Keratinocyte (primary cell): ENCODE results near the gene ARL6IP5. TPM values are rescaled to one million over a fixed set of nuclear protein-coding genes. Genes with fewer than 3 reads are reported as not detected.

Experiments used
- DNase-seq: peaks from one replicate; pipeline ENCODE4 v3.0.0-alpha.2; 2011; ENCODE audit warnings: low read depth, missing footprints, low spot score
- FAIRE-seq: peaks from 2 replicates; lab custom pipeline; 2011; peaks lifted over from hg19 to GRCh38; lab: Jason Lieb, UNC
- H2AFZ ChIP-seq: 2 replicates; pipeline ENCODE4 v1.6.0; 2012; ENCODE audit warnings: low read length, control low read depth, inconsistent platforms; ENCODE audit not compliant: control insufficient read depth
- H3K27ac ChIP-seq: 2 replicates; pipeline ENCODE4 v1.5.1; 2011; ENCODE audit warnings: low read length; ENCODE audit not compliant: control insufficient read depth, insufficient read depth
- H3K27me3 ChIP-seq: 3 replicates; pipeline ENCODE4 v1.6.0; 2011; ENCODE audit warnings: low read length; ENCODE audit not compliant: control insufficient read depth, insufficient read depth; ENCODE audit errors: extremely low read depth
- H3K36me3 ChIP-seq, 2 experiments: 2 replicates in 1 of 2; 3 replicates in 1 of 2; pipeline ENCODE4 v1.5.1; 2011; ENCODE audit warnings: low read length in 2 of 2, mild to moderate bottlenecking in 1 of 2; ENCODE audit not compliant: control insufficient read depth in 2 of 2, insufficient read depth in 2 of 2; ENCODE audit errors: extremely low read depth in 1 of 2
- H3K4me1 ChIP-seq: 3 replicates; pipeline ENCODE4 v1.5.1; 2011; ENCODE audit warnings: low read length; ENCODE audit not compliant: control insufficient read depth, insufficient read depth; ENCODE audit errors: extremely low read depth
- H3K4me2 ChIP-seq: 3 replicates; pipeline ENCODE4 v1.6.0; 2011; ENCODE audit warnings: low read depth, low read length; ENCODE audit not compliant: control insufficient read depth, insufficient read depth; ENCODE audit errors: extremely low read depth
- H3K4me3 ChIP-seq, 3 experiments: fragments of 200-600 bp in 1 of 3; sonication (generic) in 1 of 3; 2 replicates in 2 of 3; 3 replicates in 1 of 3; pipeline ENCODE4 v1.5.1; 2011 to 2016; ENCODE audit warnings: low read length in 3 of 3, mild to moderate bottlenecking in 3 of 3, control low read depth in 2 of 3, inconsistent platforms in 1 of 3, low read depth in 1 of 3, mixed read lengths in 1 of 3, mixed run types in 1 of 3, moderate library complexity in 1 of 3; ENCODE audit not compliant: control insufficient read depth in 2 of 3, insufficient read depth in 2 of 3; ENCODE audit errors: extremely low read depth in 1 of 3
- H3K79me2 ChIP-seq: 2 replicates; pipeline ENCODE4 v1.6.0; 2012; ENCODE audit warnings: low read length; ENCODE audit not compliant: control insufficient read depth, insufficient read depth
- H3K9ac ChIP-seq: 3 replicates; pipeline ENCODE4 v1.6.0; 2011; ENCODE audit warnings: low read length; ENCODE audit not compliant: control insufficient read depth, insufficient read depth; ENCODE audit errors: extremely low read depth
- H3K9me1 ChIP-seq: 3 replicates; pipeline ENCODE4 v1.6.0; 2011; ENCODE audit warnings: low read length; ENCODE audit not compliant: control insufficient read depth, insufficient read depth; ENCODE audit errors: extremely low read depth
- H3K9me3 ChIP-seq: 2 replicates; pipeline ENCODE4 v1.5.1; 2012; ENCODE audit warnings: low read depth, low read length; ENCODE audit not compliant: control insufficient read depth
- H4K20me1 ChIP-seq: 3 replicates; pipeline ENCODE4 v1.6.0; 2011; ENCODE audit warnings: low read length; ENCODE audit not compliant: control insufficient read depth, insufficient read depth; ENCODE audit errors: extremely low read depth
- EZH2 ChIP-seq: IDR thresholded peaks from one replicate; pipeline ENCODE4 v1.6.1; 2012; ENCODE audit warnings: inconsistent platforms, mild to moderate bottlenecking, low read length, moderate library complexity
- dilution Hi-C: fragments of 300-500 bp; cut with MboI; formaldehyde crosslinking; loops from one replicate; pipeline ENCODE4 v1.7.0; 2020; ENCODE audit warnings: low sequenced_read_pairs; ENCODE audit not compliant: extremely low pct_ligation_motif_present
- polyA plus RNA-seq, 5 experiments: library from polyadenylated mRNA; depleted of rRNA in 3 of 5; stranded (reverse) in 3 of 5; stranded (forward) in 1 of 5; unstranded in 1 of 5; fragments of >200 nt; gene quantifications; 1 replicate in 1 of 5; 2 replicates in 3 of 5; 3 replicates in 1 of 5; pipeline versions ENCODE4 v1.2.1 to v1.2.3, GENCODE V29; 2011 to 2012; ENCODE audit warnings: missing spikeins in 2 of 5, low read depth in 1 of 5, low replicate concordance in 1 of 5
- TF ChIP-seq, protein P1 (sequence below), 3 experiments: IDR thresholded peaks in 1 of 3; conservative IDR thresholded peaks in 1 of 3; optimal IDR thresholded peaks in 1 of 3; 2 replicates in 2 of 3; 3 replicates in 1 of 3; pipeline versions ENCODE3 to v1.5.1; 2011; ENCODE audit warnings: low read length in 3 of 3, mild to moderate bottlenecking in 3 of 3, moderate library complexity in 2 of 3, control low read depth in 1 of 3, inconsistent platforms in 1 of 3; ENCODE audit not compliant: insufficient read depth in 2 of 3; ENCODE audit errors: extremely low read depth in 1 of 3

Gene ARL6IP5
- polyA plus RNA-seq, 1 donor (not counting 4 experiments of a cell fraction or from before 2014, with no cell fraction given), result 112 TPM

DNA sequence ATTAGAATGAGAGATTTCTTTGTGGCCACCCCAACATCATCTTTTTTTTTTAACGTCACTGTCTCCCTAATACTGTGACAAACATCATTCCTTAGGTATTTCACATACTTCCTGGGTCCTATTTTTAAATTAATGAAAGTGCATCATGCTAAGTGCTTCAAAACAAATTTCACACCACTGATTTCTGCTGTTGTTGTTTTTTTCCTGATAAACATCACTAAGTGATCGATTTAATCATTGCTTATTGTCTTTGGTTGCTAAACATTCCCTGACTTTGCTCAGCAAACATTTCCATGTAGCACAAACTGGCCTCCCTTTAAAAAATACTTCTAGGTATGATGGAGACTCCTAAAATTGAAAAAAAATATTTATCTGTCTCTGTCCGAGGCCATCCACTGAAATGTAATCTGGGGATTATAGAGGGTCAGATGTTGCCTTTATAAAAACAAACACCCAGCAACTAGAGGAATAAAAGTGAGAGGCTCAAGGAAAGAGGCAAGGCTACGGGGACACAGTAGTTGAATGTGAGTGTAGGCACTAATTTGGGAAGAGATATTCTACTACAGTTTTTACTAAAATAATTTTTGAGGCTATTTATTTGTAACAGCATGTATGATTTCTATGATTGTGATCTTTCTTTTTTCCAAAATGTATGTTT lies 58.2 kb downstream of the ARL6IP5 start:
- H3K27me3 ChIP-seq, result peaks cover 4% of the 10 kb centered on the region
- no peak overlapping the region for H3K4me3 ChIP-seq
- H3K79me2 ChIP-seq, result no peaks in the 10 kb centered on the region
- no peak for FAIRE-seq
- dilution Hi-C loops, result no loop called here
- TF ChIP-seq EZH2, result no peak
- TF ChIP-seq, protein P1, sequence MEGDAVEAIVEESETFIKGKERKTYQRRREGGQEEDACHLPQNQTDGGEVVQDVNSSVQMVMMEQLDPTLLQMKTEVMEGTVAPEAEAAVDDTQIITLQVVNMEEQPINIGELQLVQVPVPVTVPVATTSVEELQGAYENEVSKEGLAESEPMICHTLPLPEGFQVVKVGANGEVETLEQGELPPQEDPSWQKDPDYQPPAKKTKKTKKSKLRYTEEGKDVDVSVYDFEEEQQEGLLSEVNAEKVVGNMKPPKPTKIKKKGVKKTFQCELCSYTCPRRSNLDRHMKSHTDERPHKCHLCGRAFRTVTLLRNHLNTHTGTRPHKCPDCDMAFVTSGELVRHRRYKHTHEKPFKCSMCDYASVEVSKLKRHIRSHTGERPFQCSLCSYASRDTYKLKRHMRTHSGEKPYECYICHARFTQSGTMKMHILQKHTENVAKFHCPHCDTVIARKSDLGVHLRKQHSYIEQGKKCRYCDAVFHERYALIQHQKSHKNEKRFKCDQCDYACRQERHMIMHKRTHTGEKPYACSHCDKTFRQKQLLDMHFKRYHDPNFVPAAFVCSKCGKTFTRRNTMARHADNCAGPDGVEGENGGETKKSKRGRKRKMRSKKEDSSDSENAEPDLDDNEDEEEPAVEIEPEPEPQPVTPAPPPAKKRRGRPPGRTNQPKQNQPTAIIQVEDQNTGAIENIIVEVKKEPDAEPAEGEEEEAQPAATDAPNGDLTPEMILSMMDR (optimal IDR thresholded peaks at IDR 0.05 in 1 of 3, IDR thresholded peaks at IDR 0.05 in 1 of 3, conservative IDR thresholded peaks at IDR 0.05 in 1 of 3; ENCODE audit: extremely low read depth in 1 of 3, insufficient read depth in 2 of 3, low read length in 3 of 3), result no peak
- H3K36me3 ChIP-seq, result no peaks in the 10 kb centered on the region
- no peaks in the 10 kb centered on the region for H3K9me3 ChIP-seq
- peak overlapping the region; percentile 29 for H3K4me2 ChIP-seq
- no peak overlapping the region for H3K9ac ChIP-seq
- no peak for DNase-seq
- peaks cover 8% of the 10 kb centered on the region for H3K4me1 ChIP-seq
- H2AFZ ChIP-seq, result no peak overlapping the region
- no peaks in the 10 kb centered on the region for H4K20me1 ChIP-seq
- H3K27ac ChIP-seq, result peak overlapping the region; percentile 23
- H3K9me1 ChIP-seq, result no peaks in the 10 kb centered on the region

- Histone ChIP-seq H3K9me3 (no peaks in the 10 kb centered on the region), H3K4me2 (peak overlapping the region; percentile 47), H3K27me3 (peaks cover 4% of the 10 kb centered on the region), H3K4me1 (peaks cover 8% of the 10 kb centered on the region), H3K27ac (peak overlapping the region; percentile 43), H2AFZ (no peak overlapping the region), H4K20me1 (no peaks in the 10 kb centered on the region), H3K4me3 (no peak overlapping the region), H3K9me1 (no peaks in the 10 kb centered on the region), H3K9ac (no peak overlapping the region), H3K79me2 (no peaks in the 10 kb centered on the region), H3K36me3 (no peaks in the 10 kb centered on the region)
- FAIRE-seq (peak; percentile 76), DNase-seq (peak; percentile 36)
- TF ChIP-seq, protein P1 (optimal IDR thresholded peaks at IDR 0.05 in 1 of 3, IDR thresholded peaks at IDR 0.05 in 1 of 3, conservative IDR thresholded peaks at IDR 0.05 in 1 of 3; ENCODE audit: extremely low read depth in 1 of 3, insufficient read depth in 2 of 3, low read length in 3 of 3), result no peak
- TF ChIP-seq EZH2, result no peak
- dilution Hi-C loops, result no loop called here
Observed at GRCh38 chr3:69143612-69144011, 58.9 kb downstream of the ARL6IP5 start.
